ENCODE data around the gene DOK3.

DOK3 gene

DNA sequence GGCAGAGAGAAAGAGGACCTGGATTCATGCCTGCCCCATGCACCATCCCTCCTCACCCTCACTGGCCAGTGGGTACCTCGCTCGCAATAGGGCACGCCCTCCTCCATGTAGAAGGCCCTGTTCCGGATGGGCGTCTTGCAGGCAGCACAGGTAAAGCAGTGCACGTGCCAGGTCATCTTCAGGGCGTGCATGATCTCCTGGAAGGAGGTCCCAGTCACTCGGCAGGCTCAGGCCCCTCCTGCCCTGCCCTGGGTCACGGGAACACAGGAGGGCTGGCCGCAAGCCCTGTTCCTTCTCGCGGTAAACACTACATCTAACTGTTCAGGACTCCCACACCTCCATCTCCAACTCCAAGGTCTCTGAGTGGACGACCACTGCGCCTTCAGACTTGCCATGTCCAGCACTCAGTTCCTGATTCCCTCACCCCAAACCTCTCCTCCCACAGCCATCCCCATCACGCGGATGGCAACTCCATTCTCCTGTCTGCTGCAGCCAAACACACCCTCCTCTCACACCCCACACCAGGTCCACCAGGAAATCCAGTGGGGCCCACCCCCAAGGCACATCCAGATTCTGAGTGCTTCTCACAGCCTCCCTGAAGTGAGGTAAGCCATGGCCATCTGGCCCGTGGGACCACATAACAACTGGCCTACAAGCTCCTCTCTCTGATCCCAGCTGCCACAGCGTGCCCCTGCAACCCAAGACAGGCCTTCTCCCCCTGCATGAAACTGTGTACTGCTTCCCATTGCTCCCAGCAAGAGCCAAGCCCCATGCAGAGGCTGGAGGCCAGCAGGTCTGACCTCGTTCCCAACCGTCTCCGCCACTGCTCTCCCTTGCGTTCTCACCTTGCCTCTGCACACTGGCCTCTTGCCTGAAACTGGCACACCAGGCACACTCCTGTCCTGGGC is 25.4 kb downstream of the DOK3 start:
- no peak for DNase-seq (ENCODE audit: low spot score)

DNA sequence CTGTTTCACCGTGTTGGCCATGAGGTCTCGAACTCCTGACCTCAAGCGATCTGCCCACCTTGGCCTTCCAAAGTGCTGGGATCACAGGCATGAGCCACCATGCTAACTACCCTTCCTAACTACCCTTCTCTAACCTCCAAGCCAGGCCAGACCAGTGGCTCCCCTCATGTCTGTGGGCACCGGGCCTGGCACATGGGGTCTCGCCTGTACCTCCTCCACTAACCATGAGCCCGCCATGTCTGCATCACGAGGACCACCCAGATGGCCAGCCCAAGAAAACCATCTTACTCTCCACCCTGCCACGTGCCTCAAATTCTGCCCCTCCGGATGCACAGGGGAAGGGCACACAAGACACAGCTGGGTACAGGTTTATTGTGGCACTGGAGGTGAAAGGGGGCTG is 26.6 kb downstream of the DOK3 start:
- DNase-seq (ENCODE audit: low spot score) = no peak

DNA sequence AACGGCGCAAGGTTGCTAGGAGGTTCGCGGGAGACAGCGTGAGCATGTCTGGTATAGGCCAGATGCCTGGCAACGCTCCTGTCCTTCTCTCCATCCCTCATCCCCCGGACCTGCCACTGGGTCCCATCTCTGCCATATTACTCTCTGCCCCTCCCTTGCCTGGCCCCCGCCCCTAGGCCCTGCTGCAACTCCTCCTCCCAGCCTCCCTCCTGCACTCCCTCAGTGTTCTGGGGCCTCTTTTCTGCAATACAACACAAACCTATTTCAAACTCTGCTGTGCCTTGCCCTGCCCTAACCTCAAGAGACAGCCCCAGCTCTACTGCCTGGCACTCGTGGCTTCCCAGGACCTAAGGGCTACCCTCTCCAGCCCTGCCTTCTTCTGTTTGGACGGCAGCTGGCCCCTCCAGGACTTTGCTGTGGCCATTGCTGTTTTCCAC is 27.2 kb downstream of the DOK3 start:
- DNase-seq (ENCODE audit: low spot score) = no peak

DNA sequence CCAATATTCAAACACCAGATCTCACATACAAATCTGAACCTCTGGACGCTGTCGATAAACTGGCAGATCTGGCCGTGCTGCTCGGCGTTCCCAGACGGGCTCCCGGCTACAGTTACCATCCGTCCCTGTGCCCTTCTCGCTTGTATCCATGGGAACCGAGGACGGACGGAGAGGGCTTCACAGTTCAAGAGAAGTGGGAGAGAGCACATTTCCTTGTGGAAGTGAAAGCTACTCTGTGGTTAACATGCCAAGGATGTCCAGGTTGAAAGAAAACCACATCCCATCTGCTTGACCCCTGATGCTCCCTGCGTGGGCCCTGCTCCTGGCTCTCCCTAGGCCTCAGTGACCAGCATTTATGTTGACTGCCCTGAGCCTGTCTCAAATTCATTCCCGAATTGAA is 29.9 kb downstream of the DOK3 start:
- DNase-seq (ENCODE audit: low spot score) = peak; percentile 52

DNA sequence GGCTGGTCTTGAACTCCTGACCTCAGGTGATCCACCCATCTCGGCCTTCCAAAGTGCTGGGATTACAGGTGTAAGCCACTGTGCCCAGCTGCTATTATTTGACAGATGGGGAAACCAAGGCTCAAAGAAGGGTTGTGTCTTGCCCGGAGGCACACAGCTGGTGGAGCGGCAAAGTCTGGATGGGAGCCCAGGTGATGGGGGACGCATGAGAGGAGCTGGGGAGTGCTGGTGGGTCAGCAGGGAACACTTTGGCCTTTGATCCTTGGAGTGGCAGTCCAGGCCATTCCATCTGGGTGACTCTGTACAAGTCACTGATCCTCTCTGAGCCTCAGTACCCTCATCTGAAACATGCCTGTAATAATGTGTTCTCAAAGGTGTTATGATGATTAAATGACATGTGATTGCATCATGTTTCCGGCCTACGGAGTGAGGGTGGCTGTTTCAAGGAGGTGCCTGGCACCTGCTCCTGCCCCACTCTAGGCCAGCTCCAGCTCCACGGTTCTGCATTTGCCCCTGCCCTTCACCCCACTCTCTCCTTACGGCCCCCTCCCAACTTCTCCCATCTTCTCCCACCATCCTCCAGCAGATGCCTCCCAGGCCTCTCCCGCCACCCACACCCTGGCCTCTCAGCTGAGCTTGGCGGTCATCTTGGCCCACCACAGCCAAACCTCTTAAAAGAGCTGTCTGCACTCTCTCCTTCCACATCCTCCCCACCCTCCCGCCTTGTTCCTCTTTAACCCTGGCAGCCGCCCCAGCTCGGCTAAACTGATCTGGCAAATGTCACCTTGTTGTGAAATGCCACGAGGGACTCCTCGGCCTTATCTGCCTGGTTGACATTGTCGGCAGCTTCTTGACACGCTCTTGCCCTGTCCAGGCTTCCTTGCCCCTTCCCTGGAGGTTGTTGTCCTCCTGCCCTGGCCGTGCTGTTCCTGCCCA is 30.6 kb downstream of the DOK3 start:
- peak; percentile 87 for DNase-seq (ENCODE audit: low spot score)

DNA sequence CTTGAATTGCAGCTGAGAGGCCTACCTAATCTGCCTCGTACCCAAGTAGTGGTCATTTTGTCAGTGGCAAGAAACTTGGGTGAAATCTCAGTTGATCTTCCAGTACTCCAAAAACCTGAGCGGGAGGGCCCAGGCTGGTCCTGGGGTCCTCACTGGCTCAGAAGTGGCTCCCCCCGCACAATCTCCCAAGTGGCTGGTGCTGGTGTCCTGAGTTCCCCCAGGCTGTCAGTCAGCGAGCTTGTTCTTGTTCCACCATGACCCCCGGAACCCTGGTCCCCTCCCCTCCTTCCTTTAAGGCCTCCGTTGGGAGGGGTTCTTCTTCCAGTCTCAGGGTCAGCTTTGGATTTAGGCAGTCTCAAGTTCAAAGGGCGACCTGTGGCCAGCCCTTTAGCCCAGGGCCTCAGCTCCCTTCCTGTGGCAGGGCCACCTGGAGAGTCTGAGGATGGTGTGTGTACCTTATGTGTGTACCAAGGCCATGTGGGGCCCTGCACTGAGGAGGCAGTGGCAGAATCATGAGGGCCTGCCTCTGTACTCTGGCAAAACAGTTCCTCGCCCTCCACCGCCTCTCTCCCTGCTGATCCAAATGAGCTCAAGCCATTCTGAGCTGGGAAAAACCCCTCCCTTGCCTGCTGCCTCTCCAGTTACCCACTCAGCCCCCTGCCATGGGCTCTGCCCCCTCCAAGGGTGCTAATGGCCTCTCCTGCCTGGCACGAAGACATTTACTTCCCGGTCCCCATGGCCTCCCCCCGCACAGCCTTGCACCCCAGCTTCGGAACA is 31.7 kb downstream of the DOK3 start:
- no peak for DNase-seq (ENCODE audit: low spot score)

DNA sequence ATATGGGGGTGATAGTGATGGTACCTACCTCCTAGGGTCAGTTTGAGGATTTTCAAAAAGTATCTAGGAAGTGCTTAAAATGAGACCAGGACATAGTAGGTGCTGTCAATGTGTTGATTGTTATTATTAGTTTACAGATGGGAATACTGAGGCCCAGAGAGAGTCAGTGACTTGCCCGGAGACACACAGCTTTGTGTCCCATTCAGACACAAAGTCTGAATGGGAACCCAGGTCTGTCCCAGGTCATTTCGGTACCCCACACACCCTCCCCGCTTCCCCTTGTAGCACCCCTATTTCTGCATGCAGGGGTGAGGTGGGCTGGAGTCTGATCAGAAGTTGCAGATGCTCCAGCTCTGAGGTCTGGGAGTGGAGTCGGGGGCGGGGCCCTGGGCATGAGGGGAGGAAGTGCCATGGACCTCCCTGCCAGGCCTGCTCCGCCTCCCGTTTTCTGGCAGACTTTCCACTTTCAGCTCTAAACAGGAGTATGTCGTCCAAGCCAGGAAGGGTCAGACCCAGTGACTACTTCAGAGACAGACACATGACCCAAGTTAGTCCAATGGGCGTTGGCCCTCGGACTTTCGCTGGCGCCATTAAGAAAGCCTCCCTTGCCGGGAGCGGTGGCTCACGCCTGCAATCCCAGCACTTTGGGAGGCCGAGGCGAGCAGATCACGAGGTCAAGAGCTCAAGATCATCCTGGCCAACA is 32.9 kb downstream of the DOK3 start:
- no peak for DNase-seq (ENCODE audit: low spot score)

DNA sequence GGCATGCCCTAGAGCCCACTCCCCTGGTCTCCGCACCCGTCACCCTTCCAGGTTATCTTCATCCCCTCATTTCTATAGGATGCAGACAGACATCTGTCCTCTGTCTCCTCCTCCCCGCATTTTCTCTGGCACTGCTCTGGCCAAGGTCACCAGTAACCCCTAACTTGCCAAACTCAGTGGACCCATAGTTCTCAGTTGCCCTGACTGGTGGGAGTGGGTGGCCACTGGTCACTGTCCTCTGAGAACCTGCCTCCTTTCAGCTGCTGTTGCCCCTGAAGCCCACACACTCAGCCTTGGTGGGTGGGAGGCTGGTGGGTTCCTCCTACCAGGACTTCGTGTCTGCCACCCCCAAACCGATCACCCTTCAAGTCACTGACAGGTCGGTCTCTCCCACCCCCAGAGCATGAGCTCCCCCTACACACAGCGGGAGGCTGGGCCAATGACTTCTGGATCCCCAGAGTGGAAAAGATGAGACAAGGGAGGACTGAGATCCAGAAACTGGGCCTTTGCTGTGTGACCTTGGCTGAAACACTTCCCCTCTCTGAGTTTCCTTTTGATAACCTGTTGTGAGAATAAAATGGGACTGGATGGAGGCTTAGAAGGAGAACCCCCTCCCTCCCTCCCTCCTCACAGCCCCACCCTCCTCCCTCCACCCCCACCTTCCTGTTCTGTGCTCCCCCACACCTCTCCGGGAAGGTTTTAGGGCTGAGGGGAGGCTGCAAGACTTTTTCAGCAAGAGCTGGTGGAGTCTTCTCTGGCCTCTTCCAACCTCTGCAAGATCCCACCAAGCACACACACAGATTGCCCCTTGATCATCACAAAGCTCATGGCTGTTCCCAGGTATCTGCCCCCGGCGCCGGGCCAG is 33.8 kb downstream of the DOK3 start:
- DNase-seq (ENCODE audit: low spot score) = no peak

DNA sequence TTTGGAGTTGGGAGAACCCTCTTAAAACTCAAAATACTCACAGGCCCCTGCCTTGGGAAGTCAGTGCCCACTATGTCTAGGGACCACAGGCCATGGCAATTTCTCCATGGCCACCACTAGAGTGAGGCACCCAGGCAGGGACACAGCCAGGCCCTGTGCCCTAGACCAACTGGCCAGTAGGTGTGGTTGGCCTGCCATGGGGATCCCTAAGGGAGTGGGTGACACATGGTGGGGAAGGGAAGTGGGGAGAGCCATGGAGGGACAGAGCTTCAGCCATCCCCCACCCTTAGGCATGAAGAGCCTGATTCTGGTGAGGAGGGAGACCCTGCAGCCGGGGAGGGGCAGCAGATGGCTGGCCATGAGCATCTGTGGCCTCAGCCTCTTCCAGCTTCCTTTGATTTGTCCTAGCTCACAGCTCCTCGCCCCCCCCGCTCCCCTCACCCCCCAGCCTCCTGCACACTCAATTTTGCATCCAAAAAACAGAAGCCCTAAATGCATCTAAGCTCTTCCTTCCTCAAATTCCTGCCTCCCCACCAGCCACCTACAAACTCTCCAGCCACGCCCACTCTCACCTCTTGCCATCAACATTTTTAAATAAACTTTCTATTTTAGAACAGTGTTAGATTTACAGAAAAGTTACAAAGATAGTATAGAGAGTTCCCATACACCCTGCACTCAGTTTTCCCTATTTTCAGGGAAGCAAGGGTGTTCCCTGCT is 34.6 kb downstream of the DOK3 start:
- DNase-seq (ENCODE audit: low spot score) = no peak

DNA sequence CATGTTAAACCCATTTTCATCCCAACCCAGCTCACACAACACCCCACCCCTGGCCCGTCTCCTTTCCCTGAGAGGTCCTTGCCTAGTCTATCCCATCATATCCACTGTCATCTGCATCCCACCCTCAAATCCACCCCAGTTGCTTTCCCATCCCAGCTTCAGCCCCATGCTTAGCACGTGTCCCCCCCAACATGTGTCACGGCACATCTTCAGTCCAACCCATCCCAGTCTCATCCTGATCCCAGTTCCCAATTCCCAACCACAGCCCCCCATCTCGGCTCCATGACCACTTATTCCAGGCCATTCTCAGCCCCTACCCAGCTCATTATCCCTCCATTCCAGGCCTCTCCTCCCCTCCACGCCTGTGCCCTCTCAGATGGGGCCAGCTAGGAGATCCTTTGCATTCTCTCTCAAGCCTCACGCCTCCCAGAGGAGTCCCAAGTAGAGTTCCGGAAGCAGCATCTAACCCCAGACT is 35.6 kb downstream of the DOK3 start:
- no peak for DNase-seq (ENCODE audit: low spot score)

DNA sequence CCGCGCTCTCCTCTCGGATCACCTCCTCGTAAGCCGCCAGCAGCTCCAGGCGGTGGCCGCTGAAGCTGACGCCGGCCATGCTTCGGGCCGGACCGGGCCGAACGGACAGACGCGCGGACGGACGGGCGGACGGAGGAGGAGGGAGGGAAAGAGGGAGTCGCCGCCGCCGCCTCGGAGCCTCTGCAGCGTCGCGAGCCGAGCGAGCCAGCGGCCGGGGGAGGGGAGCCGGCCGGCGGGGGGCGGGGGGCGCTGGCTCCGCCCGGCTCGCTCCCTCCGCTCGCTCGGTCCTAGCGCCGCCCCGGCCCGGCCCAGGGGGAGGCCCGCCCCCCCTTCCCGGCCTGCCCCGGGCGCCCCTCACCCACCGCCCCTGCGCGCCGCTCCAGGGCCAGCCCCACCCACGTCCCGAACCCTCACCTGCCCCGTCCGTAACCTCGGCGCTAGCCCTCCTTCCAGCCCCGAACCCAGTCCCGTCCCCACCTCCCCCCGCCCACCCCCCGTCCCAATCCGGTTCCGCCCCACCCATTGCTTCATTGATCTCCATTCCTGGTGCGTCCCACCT is 36.1 kb downstream of the DOK3 start, which contains the start of gene DBN1:
DBN1 (minus strand) TSS at position 192 of the 559 bp plus-strand sequence; CDS start at position 79, 113 bp downstream.
- DNase-seq (ENCODE audit: low spot score) = no peak

DNA sequence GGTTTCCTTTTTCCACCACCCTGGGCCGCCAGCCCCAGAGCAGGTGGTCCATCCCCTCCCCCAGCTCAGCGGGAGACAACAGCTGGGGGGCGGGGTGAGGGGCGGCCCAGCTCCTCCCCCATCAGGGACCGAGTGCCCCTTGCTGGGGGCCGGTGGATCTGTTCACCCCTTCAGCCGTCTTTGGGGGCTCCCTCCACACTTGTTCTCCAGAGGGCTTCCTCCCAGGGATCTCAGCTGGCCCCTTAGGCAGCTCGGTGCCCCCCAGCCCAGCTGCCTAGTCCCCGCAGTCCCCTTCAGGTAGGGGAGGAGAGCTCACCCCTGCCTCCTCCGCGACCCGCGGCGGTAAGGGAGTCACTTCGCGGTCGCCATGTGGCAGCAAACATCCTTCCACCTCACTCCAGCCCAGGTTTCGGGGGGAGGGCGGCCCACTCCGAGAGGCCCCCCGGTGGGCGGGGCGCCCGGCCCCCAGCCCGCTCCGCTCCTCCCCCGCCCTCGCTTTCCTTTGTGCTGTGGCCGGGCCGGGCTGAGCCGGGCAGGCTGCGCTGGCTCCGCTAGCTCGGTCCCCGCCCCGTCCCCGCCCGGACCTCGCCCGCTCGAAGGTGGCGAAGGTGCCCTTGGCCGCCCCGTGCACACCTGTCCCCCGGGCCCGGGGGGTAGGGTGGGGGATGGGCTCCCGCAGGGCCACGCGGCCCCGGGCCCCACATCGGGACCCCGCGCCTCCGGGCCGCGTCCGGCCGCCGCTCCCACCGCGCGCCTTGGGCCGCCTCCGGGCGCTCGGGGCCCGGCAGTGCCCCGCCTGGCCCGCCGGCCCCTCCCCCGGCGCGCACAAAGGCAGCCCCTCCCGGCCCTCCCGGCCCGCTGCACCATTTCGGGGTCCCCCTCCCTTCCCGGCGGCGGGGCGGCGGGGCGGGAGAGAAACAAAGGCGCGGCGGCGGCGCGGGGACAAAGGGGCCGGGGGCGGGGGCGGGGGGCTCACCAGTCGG is 36.9 kb downstream of the DOK3 start:
- DNase-seq (ENCODE audit: low spot score) = peak; percentile 68

DNA sequence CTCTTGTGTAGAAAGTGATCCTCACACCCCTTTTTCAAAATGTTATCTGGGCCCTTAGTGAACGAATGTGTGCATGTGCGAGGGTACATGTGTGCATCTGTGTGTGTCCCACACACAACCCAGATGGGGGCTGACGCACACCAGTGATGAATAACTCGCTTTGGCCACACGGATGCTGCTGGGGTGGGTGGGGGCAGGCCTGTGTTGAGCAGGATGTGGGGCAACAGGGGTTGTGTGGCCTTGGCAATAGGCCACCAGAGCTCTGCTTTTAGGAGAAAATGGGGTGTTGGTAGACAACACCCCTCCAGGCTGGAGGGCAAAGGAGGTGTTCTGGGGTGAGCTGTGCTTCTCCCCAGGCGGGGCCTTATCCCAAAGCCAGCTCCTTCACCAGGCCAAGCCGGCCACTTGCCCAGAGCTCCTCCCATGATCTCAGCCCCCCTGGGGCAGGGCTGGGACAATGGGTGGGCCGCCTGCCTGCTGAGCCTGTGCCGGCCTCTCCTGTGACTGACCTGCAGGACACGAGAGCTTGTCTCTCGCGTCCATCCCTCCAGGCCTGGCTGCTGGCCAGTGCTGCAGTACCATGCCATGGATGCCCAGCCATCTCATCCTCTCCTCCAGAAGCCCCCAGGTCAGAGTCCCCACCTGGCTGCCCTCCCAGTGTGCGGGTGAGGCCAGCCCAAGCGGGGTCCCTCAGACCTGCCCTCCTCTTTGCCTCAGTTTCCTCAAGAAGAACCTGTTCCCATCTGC is 37.8 kb downstream of the DOK3 start:
- DNase-seq (ENCODE audit: low spot score) = no peak

DNA sequence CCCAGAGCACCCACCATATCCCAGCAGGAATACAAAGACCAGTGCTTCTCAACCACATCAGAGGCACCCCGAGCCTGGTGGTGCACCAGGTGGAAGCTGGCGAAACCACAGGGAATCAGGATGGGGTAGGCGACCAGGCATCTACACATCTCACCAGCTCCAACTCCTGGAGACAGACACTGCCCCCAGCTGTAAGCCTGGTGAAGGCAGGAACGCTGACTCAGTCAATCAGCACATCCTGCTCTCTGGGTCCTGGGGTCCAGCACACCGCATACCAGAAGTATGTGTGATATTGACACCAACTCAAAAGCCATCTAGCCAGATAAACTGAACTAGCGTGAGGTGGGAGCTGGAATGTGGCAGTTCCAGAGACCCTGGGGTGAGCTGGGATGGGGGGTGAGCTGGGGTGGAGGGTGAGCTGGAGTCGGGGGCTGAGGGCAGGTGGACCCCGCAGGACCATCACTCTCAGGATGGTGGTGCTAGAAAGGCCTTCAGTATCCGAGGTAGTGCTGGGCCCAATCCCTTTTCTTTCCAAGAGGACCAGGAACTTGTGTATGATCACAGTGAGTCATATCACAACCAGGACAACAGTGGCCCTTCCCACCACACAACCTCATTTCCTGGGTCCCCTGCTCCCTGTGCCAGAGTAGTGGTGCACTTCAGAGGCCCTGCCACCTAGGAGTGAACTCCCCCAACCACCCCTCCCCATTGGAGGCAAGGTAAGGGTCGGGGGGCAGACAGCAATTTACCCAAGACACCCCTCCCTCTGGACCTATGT is 38.7 kb downstream of the DOK3 start:
- DNase-seq (ENCODE audit: low spot score) = no peak

DNA sequence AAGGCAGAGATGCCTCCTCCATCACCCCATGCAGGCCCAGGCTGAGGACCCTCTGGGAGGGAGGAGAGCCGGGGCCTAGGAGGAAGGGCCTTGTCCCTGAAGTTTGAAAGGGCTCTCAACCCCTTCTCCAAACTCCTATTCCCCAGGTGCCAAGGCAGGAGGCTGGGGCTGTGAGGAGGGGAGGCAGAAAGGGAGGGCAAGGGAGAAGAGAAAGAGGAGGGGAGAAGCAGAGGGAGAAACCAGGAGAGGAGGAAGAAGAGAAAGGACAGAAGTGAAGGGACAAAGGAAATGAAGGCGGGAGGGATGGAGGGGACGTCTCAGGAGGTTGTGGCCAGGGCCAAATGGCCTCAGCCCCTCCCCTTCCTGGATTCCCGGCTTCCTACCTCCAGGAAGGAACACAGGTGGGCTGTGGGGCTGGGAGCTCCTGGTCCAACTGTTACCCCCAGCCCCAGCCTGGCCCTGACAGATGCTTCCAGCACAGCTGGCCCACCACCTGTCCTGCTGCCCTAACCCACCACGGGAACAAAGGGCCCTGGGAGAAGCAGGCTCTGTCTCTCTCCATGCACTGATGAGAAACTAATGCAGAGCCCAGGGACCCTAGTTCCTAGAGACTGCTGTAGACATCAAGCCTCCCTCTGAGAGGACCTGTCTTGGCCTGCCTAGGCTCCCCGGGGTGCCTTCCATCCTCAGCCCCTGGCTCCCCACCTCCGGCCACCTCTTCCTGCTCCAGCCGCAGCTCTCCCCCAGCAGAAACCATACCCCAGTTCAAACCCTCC is 39.7 kb downstream of the DOK3 start:
- DNase-seq (ENCODE audit: low spot score) = no peak
